HG02759 (cell line): ENCODE measurements around the gene SMIM27.
"Not testable (repeated sequence)": the region's sequence is repeated elsewhere in the genome, so short reads cannot be mapped to it uniquely, and the experiment has no call there.

Experiments
- ATAC-seq: cut with Tn5 transposase; IDR thresholded peaks from one replicate; pipeline ENCODE4 v1.9.1; 2021; ENCODE audit warnings: mild to moderate bottlenecking, moderate library complexity; ENCODE audit not compliant: unreplicated experiment

SMIM27 gene

GRCh38 chr9:32596096-32596865 is 44.2 kb downstream of the SMIM27 start:
- ATAC-seq = no peak

DNA sequence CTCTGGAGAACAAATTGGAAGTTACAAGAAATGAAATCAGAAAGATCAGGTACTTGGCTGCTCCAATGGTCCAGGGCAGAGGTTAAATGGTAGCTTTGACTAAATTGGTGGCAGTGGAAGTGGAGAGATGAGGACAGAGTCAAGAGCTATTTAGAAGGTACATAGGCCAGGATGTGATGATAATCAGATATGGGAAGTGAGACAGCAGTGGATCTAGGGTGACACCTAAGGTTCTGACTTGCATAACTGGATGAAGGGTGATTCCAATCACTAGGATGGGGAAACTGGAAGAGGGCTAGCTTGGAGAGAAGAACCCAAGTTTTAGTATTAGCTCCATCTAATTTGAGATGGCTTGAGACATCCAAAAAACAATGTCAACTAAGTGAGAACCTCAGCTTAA is 44.8 kb downstream of the SMIM27 start:
- no peak for ATAC-seq

GRCh38 chr9:32599021-32599420 is 46.9 kb downstream of the SMIM27 start:
- not testable (repeated sequence) for ATAC-seq
